Measurements from ENCODE around the gene DRD2.

DRD2 gene

GRCh38 chr11:113440816-113441215, 34.4 kb downstream of the DRD2 start:
- no peak for DNase-seq

- DNase-seq, result no peak
Observed at GRCh38 chr11:113436672-113437252, 38.4 kb downstream of the DRD2 start.

- no peak for DNase-seq
Observed at GRCh38 chr11:113435190-113435968, 39.8 kb downstream of the DRD2 start.

- DNase-seq, result no peak
Observed at GRCh38 chr11:113431746-113432145, 43.5 kb downstream of the DRD2 start.

- DNase-seq, result no peak
Observed at GRCh38 chr11:113426686-113427085, 48.5 kb downstream of the DRD2 start.

- DNase-seq, result no peak
Observed at GRCh38 chr11:113420808-113421207, 54.4 kb downstream of the DRD2 start.

GRCh38 chr11:113419454-113420003, 55.7 kb downstream of the DRD2 start:
- DNase-seq, result no peak

GRCh38 chr11:113417428-113417827, 57.8 kb downstream of the DRD2 start:
- DNase-seq, result no peak

- DNase-seq, result no peak
Observed at GRCh38 chr11:113415343-113415742, 59.9 kb downstream of the DRD2 start.

GRCh38 chr11:113412675-113413074, 62.5 kb downstream of the DRD2 start:
- DNase-seq, result no peak

- DNase-seq, result no peak
Observed at GRCh38 chr11:113411536-113411935, 63.7 kb downstream of the DRD2 start.

GRCh38 chr11:113410414-113411135, 64.6 kb downstream of the DRD2 start:
- no peak for DNase-seq

- DNase-seq, result no peak
Observed at GRCh38 chr11:113409526-113409925, 65.7 kb downstream of the DRD2 start.

- no peak for DNase-seq
Observed at GRCh38 chr11:113408887-113409286, 66.3 kb downstream of the DRD2 start.

- DNase-seq, result no peak
Observed at GRCh38 chr11:113408206-113408605, 67.0 kb downstream of the DRD2 start.

GRCh38 chr11:113407163-113407562, 68.0 kb downstream of the DRD2 start:
- no peak for DNase-seq

GRCh38 chr11:113405724-113406478, 69.3 kb downstream of the DRD2 start:
- no peak for DNase-seq

GRCh38 chr11:113404859-113405430, 70.3 kb downstream of the DRD2 start:
- no peak for DNase-seq

GRCh38 chr11:113401718-113402117, 73.5 kb downstream of the DRD2 start:
- DNase-seq, result no peak

- DNase-seq, result no peak
Observed at GRCh38 chr11:113400631-113401230, 74.5 kb downstream of the DRD2 start.

GRCh38 chr11:113398669-113399430, 76.3 kb downstream of the DRD2 start:
- DNase-seq, result no peak
